HG03565 (cell line): ENCODE measurements around the gene CALML4.

Experiments used
- ATAC-seq: cut with Tn5 transposase; IDR thresholded peaks from one replicate; pipeline ENCODE4 v1.9.1; 2021; ENCODE audit warnings: mild to moderate bottlenecking, moderate library complexity; ENCODE audit not compliant: unreplicated experiment

CALML4 gene

GRCh38 chr15:68151277-68151676, 53.9 kb downstream of the CALML4 start:
- no peak for ATAC-seq

- ATAC-seq = no peak
Measured at GRCh38 chr15:68150187-68150586, 54.9 kb downstream of the CALML4 start.

DNA sequence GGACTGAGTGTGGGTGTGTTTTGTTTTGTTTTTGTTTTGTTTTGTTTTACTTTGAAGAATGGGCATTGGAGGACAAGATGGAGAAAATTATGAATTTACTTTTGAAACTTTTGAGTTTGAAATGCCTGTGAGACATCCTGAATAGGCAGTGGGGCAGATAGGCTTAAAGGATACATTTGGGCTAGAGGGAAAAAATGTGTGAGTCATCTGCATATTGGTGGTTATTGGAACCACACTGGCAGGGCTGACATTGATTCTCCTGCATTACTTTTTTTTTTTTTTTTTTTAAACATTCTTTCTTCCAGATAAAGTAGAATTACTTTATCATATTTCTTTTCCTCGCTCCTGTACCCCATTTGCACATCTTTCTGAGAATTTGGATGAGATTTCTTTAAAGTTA, 56.1 kb downstream of the CALML4 start:
- ATAC-seq = no peak

- no peak for ATAC-seq
Measured at GRCh38 chr15:68148039-68148438, 57.1 kb downstream of the CALML4 start.

DNA sequence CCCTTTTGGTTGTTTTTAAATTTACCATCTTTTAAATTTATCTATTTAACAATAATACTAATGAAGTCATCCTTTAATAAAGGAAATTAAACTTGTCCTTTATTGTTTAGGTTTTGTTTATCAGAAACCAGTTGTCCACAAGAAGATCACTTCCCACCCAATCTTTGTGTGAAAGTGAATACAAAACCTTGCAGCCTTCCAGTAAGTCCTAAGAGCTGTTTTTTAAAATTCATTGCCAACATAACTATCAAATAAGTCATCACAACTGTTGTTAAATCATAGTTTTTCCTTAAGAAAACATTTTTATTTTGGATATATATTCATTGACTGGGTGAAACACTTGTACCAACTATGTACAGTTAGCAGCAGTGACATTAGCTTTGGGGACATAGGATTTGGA, 59.4 kb downstream of the CALML4 start:
- no peak for ATAC-seq

DNA sequence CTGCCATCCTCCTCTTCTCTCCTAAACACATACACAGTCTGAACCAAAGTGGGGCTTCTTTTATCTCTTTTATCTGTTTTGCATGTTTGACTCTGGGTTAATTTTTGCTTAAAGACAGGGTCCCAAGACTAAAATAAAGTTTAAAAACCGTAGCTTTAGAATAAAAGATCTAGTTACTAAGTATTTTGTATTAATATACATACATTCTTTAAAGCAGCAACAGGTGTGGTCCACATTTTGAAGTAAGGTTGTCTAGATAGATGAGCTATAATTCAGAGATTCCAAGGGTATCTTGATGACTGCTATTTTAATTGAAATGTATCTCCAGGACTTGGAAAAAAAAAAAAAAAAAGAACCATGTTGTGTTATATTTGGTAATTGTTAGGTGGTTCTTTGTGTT, 61.3 kb downstream of the CALML4 start:
- ATAC-seq = no peak

GRCh38 chr15:68143129-68143528, 62.0 kb downstream of the CALML4 start:
- no peak for ATAC-seq
